A673 (cell line): ENCODE measurements around the gene PGAP3.

Experiments used
- CTCF ChIP-seq: fragments of 300-800, 200-600 bp; sonication (generic); conservative IDR thresholded peaks from 2 replicates; pipeline ENCODE4 v1.5.1; 2017; ENCODE audit warnings: low read depth, mild to moderate bottlenecking, antibody characterized with exemption, low read length, moderate library complexity, mixed read lengths
- EZH2 ChIP-seq: fragments of 200-600 bp; sonication (generic); IDR thresholded peaks from 2 replicates; pipeline ENCODE4 v1.6.1; 2017; ENCODE audit warnings: borderline replicate concordance, low read depth, mild to moderate bottlenecking, mixed read lengths, antibody characterized with exemption, low read length; ENCODE audit not compliant: poor library complexity, severe bottlenecking

GRCh38 chr17:39629898-39630297, 58.0 kb downstream of the PGAP3 start:
- TF ChIP-seq CTCF (no peak), EZH2 (no peak)
